Esophagus squamous epithelium (tissue), 5 donors: ENCODE measurements around the gene FAAP20. TPM values are rescaled to one million over a fixed set of nuclear protein-coding genes. Genes with fewer than 3 reads are reported as not detected.
A peak's percentile ranks its signal among the peaks of the same experiment; 100 is the strongest.

Source experiments
- DNase-seq: peaks from one replicate; lab custom pipeline; 2025; lab: John Stamatoyannopoulos, UW
- H3K27ac ChIP-seq, 4 donors: fragments of 200-600 bp; sonication (generic); one replicate each; pipeline ENCODE4 v1.5.1; 2016 to 2019; ENCODE audit warnings: mild to moderate bottlenecking in 1 of 4
- H3K27me3 ChIP-seq, 4 donors: fragments of 200-600 bp; sonication (generic); 1 replicate in 3 of 4; 2 replicates in 1 of 4; pipeline versions ENCODE4 v1.5.1 to v1.6.0; 2017 to 2021; ENCODE audit warnings: antibody characterized with exemption in 1 of 4
- H3K36me3 ChIP-seq, 3 donors: fragments of 200-600 bp; sonication (generic); one replicate each; pipeline ENCODE4 v1.5.1; 2016 to 2019
- H3K4me1 ChIP-seq, 3 donors: fragments of 200-600 bp; sonication (generic); one replicate each; pipeline ENCODE4 v1.5.1; 2017 to 2019
- H3K4me3 ChIP-seq, 4 donors: fragments of 200-600 bp; sonication (generic); 1 replicate in 3 of 4; 2 replicates in 1 of 4; pipeline ENCODE4 v1.5.1; 2016 to 2019; ENCODE audit warnings: mild to moderate bottlenecking in 2 of 4, moderate library complexity in 1 of 4
- H3K9me3 ChIP-seq, 3 donors: fragments of 200-600 bp; sonication (generic); one replicate each; pipeline ENCODE4 v1.5.1; 2016 to 2019
- POLR2A ChIP-seq, 4 donors: fragments of 450-650 bp; IDR thresholded peaks; one replicate each; pipeline ENCODE4 v1.6.1; 2017; ENCODE audit warnings: antibody characterized with exemption in 4 of 4, mild to moderate bottlenecking in 4 of 4, moderate library complexity in 3 of 4
- WGBS, 2 donors: methylation state at CpG; one replicate each; pipeline ENCODE4 v1.1.5; 2018; 5-methylcytosine and 5-hydroxymethylcytosine counted together
- intact Hi-C: fragments of 100-400 bp; cut with DNase I; formaldehyde crosslinking; loops from one replicate; pipeline ENCODE4 v1.15.0; 2022
- total RNA-seq, 4 donors: library from RNA; depleted of rRNA; stranded (reverse); fragments of >200 nt; gene quantifications; one replicate each; pipeline ENCODE4 v1.1.0, GENCODE V29; 2016
- TF ChIP-seq, protein P1 (sequence below), 6 experiments: fragments of 450-650 bp in 4 of 6; fragments of 200-600 bp in 2 of 6; sonication (generic) in 2 of 6; IDR thresholded peaks; one replicate each; pipeline ENCODE4 v1.5.1; 2016 to 2019; ENCODE audit warnings: antibody characterized with exemption in 6 of 6, mild to moderate bottlenecking in 4 of 6, moderate library complexity in 4 of 6
- donor health status: DM: yes; HTN: yes; CAD: no.

Gene FAAP20
- total RNA-seq, 4 donors from 2014 or later: 8.6 to 22.5 (median 18.1) TPM

GRCh38 chr1:2224170-2224584 is 29.6 kb upstream of the FAAP20 start:
- no peaks in the 10 kb centered on the region for H3K27me3 ChIP-seq
- TF ChIP-seq, protein P1, sequence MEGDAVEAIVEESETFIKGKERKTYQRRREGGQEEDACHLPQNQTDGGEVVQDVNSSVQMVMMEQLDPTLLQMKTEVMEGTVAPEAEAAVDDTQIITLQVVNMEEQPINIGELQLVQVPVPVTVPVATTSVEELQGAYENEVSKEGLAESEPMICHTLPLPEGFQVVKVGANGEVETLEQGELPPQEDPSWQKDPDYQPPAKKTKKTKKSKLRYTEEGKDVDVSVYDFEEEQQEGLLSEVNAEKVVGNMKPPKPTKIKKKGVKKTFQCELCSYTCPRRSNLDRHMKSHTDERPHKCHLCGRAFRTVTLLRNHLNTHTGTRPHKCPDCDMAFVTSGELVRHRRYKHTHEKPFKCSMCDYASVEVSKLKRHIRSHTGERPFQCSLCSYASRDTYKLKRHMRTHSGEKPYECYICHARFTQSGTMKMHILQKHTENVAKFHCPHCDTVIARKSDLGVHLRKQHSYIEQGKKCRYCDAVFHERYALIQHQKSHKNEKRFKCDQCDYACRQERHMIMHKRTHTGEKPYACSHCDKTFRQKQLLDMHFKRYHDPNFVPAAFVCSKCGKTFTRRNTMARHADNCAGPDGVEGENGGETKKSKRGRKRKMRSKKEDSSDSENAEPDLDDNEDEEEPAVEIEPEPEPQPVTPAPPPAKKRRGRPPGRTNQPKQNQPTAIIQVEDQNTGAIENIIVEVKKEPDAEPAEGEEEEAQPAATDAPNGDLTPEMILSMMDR (IDR thresholded peaks at IDR 0.05): no peak
- TF ChIP-seq POLR2A (IDR thresholded peaks at IDR 0.05): no peak
- no peaks in the 10 kb centered on the region for H3K9me3 ChIP-seq
- 50 to 81% methylated on average over 2 to 4 of the region's 7 CpGs for WGBS, 2 donors
- DNase-seq: no peak
- intact Hi-C loops: no loop called here
- H3K4me3 ChIP-seq: no peak overlapping the region
- H3K36me3 ChIP-seq: no peaks in the 10 kb centered on the region
- no peak overlapping the region for H3K27ac ChIP-seq
- peaks cover 5 to 32% (median 9%) of the 10 kb centered on the region in 3 donors for H3K4me1 ChIP-seq

DNA sequence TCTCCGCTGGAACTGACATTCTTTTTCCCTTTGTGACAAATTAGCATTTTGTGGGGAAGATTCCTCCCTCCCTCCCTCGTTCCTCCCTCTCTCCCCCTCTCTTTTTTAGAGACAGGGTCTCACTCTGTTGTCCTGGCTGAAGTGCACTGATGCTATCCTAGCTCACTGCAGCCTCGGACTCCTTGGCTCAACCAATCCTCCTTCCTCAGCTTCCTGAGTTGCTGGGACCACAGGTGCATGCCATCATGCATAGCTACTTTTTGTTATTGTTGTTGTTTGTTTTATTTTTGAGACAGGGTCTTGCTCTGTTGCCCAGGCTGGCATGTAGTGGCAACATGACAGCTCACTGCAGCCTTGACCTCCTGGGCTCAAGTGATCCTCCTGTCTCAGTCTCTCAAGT is 26.7 kb upstream of the FAAP20 start:
- intact Hi-C loops: no loop called here

DNA sequence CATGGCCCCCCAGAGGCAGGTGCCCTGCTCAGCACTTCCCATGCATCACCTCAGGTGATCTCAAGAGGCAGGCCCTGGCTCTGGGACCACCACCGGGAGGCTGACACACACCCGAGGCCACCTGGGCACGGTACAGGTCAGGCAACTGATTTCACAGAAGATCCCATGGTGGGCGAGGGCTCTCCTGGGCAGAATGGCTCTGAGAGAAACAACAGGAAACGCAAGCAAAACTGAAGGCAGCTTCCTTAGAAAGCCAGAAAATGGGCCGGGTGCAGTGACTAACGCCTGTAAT is 22.1 kb upstream of the FAAP20 start:
- intact Hi-C loops: no loop called here
- DNase-seq: no peak
- no peak overlapping the region for H3K4me3 ChIP-seq
- peaks cover 34 to 56% (median 35%) of the 10 kb centered on the region in 3 donors for H3K4me1 ChIP-seq
- WGBS, 2 donors: 54 to 75% methylated on average over 2 to 4 of the region's 7 CpGs
- TF ChIP-seq, protein P1 (IDR thresholded peaks at IDR 0.05): no peak
- TF ChIP-seq POLR2A (IDR thresholded peaks at IDR 0.05): no peak
- no peaks in the 10 kb centered on the region for H3K36me3 ChIP-seq
- no peaks in the 10 kb centered on the region for H3K9me3 ChIP-seq
- no peaks in the 10 kb centered on the region for H3K27me3 ChIP-seq
- H3K27ac ChIP-seq: no peak overlapping the region

More for the DNA sequence above, 26.7 kb upstream of the FAAP20 start:
- TF ChIP-seq POLR2A (IDR thresholded peaks at IDR 0.05): no peak
- TF ChIP-seq, protein P1 (IDR thresholded peaks at IDR 0.05): no peak
- no peaks in the 10 kb centered on the region for H3K9me3 ChIP-seq
- DNase-seq: no peak
- WGBS, 2 donors: 72 to 88% methylated on average over 3 of the region's 3 CpGs
- no peaks in the 10 kb centered on the region for H3K36me3 ChIP-seq
- H3K27ac ChIP-seq: peak overlapping the region in 1 of 4 donors; percentile 36
- peaks cover 0 to 21% (median 0%) of the 10 kb centered on the region in 3 donors for H3K4me1 ChIP-seq
- H3K4me3 ChIP-seq: no peak overlapping the region
- H3K27me3 ChIP-seq: no peaks in the 10 kb centered on the region

DNA sequence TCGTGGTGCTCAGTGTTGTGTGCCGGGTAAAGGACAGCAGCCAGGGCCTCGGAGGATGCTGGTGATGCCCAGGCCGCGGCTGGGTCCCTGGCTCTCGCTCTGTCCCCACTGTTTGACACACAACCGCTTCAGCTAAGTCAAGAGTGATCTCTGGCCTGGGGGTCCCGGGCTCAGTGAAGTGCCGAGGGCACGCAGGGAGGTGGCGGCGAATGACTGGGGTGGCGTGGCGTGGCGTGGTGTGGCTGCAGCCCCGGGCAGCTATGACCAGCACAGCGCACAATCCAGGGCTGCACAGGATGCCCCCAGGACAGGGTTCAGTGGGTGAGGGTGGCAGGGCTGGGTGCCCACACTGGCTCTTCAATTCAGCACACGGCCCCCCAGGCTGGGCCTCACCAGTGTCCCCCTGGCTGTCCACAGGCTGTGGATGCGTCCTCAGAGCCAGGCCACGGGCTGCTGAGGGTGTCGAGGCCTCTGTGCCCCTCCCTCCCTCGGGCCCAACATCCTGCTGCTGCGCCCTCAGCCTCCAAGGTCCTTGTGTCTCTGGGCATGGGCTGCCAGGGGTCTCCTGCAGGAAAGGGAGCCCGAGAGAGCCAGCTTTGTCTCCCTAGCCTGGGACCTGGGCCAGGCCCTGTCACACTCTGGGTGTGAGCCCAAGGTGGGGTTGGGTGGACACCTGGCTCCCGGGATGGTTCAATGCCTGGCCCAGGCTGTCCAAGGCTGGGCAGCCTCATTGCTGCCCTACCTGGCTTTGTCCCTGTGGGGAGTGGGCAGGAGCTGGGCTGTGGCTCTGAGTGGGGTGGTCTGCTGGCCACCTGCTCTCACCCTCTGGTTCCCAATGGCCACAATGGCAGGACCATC is 21.6 kb upstream of the FAAP20 start:
- intact Hi-C loops: no loop called here
- Histone ChIP-seq H3K27ac (no peak overlapping the region), H3K4me3 (no peak overlapping the region), H3K4me1 (peaks cover 34 to 59% (median 35%) of the 10 kb centered on the region in 3 donors), H3K27me3 (no peaks in the 10 kb centered on the region), H3K36me3 (no peaks in the 10 kb centered on the region), H3K9me3 (no peaks in the 10 kb centered on the region)
- WGBS, 2 donors: 81 to 84% methylated on average over 3 of the region's 25 CpGs
- TF ChIP-seq, protein P1 (IDR thresholded peaks at IDR 0.05): no peak
- no peak for TF ChIP-seq POLR2A (IDR thresholded peaks at IDR 0.05)
- DNase-seq: no peak

DNA sequence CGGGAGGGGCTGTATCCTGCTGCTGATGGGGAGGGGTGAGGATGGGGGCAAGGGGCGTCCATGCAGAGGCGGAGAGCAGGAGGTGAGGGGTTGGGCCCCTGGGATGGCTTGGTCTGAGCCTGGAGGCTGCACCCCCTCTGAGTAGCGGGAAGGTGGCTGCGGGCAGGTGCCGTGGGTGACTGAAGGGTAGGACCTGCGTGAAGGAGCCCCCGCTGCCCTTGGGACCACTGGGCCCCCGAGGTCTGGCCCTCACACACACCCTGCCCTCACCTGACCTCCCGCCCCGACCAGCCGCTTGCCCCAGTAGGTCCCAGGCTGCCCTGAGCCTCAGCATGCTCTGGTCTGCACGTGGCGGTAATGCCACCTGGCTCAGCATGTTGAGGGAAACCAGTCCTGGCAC is 20.8 kb upstream of the FAAP20 start:
- H3K4me3 ChIP-seq: no peak overlapping the region
- no peaks in the 10 kb centered on the region for H3K9me3 ChIP-seq
- 96 to 97% methylated on average over 5 of the region's 14 CpGs for WGBS, 2 donors
- intact Hi-C loops: no loop called here
- H3K27ac ChIP-seq: peak overlapping the region; percentile 83 to 98 (median 93)
- no peak for TF ChIP-seq POLR2A (IDR thresholded peaks at IDR 0.05)
- TF ChIP-seq, protein P1 (IDR thresholded peaks at IDR 0.05): no peak
- no peaks in the 10 kb centered on the region for H3K27me3 ChIP-seq
- peaks cover 41 to 58% (median 41%) of the 10 kb centered on the region in 3 donors for H3K4me1 ChIP-seq
- H3K36me3 ChIP-seq: no peaks in the 10 kb centered on the region
- no peak for DNase-seq
